Measurements from ENCODE around the gene ACTR1A. TPM values are rescaled to one million over a fixed set of nuclear protein-coding genes. Genes with fewer than 3 reads are reported as not detected.

ACTR1A gene
- total and polyA plus RNA-seq, 9 of the 15 experiments (the other 6 are each of a cell fraction or from before 2014, with no cell fraction given): 36.3 to 77.2 (median 49.6) TPM

DNA sequence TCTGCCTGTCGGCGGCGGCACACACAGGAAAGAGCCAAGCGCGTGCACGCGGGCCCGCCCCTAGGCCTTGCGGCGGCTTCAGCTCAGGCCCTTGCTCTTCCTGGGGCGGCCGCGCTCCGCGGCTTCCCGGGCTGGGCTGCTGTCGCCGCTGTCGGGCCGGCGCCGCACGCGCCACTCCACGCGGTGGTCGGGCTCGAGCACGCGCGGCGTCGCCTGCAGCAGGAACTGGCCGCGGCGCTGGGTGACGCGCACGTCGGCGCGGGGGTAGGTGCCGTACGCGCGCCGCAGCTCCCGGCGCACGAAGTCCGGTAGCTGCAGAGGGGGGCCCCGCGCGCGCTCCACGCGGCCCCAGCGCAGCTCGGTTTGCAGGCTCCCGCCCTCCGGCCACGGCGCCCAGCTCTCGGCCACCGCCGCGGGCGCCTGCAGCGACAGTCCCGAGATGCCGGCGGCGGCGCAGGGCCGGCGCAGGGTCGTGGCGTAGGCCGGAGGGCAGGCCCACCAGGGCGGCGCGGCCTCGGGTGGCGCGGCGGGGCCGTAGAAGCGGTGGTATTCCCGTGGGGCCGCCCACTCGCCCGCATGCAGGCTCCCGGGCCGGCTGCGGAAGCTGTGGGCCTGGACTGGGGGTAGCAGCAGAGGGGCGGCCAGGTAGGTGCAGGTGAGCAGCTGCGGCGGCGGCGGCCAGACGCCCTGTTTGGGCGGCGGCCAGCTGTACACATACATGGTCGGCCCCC is 52.0 kb downstream of the ACTR1A start (continued):
- TF ChIP-seq, protein P1, sequence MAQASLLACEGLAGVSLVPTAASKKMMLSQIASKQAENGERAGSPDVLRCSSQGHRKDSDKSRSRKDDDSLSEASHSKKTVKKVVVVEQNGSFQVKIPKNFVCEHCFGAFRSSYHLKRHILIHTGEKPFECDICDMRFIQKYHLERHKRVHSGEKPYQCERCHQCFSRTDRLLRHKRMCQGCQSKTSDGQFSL (CRISPR knock-in tag; IDR thresholded peaks at IDR 0.05): no peak
- TF ChIP-seq, protein P1 (tag; IDR thresholded peaks at IDR 0.05): no peak
- no peak for TF ChIP-seq KAT2B (IDR thresholded peaks at IDR 0.05; ENCODE audit: low read depth, low read length)
- peak in 1 of 2 experiments; percentile 64; a peak in 2 of 4 replicates for TF ChIP-seq NONO (IDR thresholded peaks at IDR 0.05; ENCODE audit: low read depth in 2 of 2, low read length in 1 of 2)
- TF ChIP-seq CBX1 (IDR thresholded peaks at IDR 0.05; ENCODE audit: low read depth): peak; percentile 25; the same call in 1 of the 2 replicates
- TF ChIP-seq, protein P2, sequence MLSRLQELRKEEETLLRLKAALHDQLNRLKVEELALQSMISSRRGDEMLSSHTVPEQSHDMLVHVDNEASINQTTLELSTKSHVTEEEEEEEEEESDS (CRISPR knock-in tag; IDR thresholded peaks at IDR 0.05): no peak
- TF ChIP-seq RB1 (IDR thresholded peaks at IDR 0.05; ENCODE audit: low read depth): peak; percentile 49; the same call in 1 of the 2 replicates
- TF ChIP-seq CBFB (CRISPR knock-in tag; IDR thresholded peaks at IDR 0.05): peak; percentile 66; the same call in 1 of the 2 replicates
- TF ChIP-seq ZNF589 (CRISPR knock-in tag; IDR thresholded peaks at IDR 0.05; ENCODE audit: low read depth): peak; percentile 64; the same call in 1 of the 2 replicates
- TF ChIP-seq KDM4B (IDR thresholded peaks at IDR 0.05; ENCODE audit: borderline replicate concordance in 2 of 2, low read depth in 1 of 2): no peak
- TF ChIP-seq, protein P3, sequence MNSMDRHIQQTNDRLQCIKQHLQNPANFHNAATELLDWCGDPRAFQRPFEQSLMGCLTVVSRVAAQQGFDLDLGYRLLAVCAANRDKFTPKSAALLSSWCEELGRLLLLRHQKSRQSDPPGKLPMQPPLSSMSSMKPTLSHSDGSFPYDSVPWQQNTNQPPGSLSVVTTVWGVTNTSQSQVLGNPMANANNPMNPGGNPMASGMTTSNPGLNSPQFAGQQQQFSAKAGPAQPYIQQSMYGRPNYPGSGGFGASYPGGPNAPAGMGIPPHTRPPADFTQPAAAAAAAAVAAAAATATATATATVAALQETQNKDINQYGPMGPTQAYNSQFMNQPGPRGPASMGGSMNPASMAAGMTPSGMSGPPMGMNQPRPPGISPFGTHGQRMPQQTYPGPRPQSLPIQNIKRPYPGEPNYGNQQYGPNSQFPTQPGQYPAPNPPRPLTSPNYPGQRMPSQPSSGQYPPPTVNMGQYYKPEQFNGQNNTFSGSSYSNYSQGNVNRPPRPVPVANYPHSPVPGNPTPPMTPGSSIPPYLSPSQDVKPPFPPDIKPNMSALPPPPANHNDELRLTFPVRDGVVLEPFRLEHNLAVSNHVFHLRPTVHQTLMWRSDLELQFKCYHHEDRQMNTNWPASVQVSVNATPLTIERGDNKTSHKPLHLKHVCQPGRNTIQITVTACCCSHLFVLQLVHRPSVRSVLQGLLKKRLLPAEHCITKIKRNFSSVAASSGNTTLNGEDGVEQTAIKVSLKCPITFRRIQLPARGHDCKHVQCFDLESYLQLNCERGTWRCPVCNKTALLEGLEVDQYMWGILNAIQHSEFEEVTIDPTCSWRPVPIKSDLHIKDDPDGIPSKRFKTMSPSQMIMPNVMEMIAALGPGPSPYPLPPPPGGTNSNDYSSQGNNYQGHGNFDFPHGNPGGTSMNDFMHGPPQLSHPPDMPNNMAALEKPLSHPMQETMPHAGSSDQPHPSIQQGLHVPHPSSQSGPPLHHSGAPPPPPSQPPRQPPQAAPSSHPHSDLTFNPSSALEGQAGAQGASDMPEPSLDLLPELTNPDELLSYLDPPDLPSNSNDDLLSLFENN (IDR thresholded peaks at IDR 0.05; ENCODE audit: low read depth in 2 of 2, low read length in 2 of 2): no peak
- no peak; a peak in 1 of 4 replicates for TF ChIP-seq RCOR1 (IDR thresholded peaks at IDR 0.05; ENCODE audit: borderline replicate concordance in 1 of 2, low read depth in 2 of 2, low read length in 2 of 2)
- no peak for TF ChIP-seq TOE1 (IDR thresholded peaks at IDR 0.05; ENCODE audit: borderline replicate concordance)
- no peak for TF ChIP-seq TOE1 (CRISPR knock-in tag; IDR thresholded peaks at IDR 0.05; ENCODE audit: borderline replicate concordance, low read depth)
- peak; percentile 24; the same call in 1 of the 2 replicates for TF ChIP-seq CREB1 (IDR thresholded peaks at IDR 0.05)
- TF ChIP-seq CREB1 (CRISPR knock-in tag; IDR thresholded peaks at IDR 0.05): no peak
- TF ChIP-seq PHF21A (IDR thresholded peaks at IDR 0.05; ENCODE audit: borderline replicate concordance, low read depth): no peak
- no peak for TF ChIP-seq ETV6 (IDR thresholded peaks at IDR 0.05; ENCODE audit: borderline replicate concordance in 1 of 2, low read depth in 2 of 2, low read length in 1 of 2)
- no peak for TF ChIP-seq ETV6 (CRISPR knock-in tag; IDR thresholded peaks at IDR 0.05; ENCODE audit: borderline replicate concordance)
- TF ChIP-seq, protein P4, sequence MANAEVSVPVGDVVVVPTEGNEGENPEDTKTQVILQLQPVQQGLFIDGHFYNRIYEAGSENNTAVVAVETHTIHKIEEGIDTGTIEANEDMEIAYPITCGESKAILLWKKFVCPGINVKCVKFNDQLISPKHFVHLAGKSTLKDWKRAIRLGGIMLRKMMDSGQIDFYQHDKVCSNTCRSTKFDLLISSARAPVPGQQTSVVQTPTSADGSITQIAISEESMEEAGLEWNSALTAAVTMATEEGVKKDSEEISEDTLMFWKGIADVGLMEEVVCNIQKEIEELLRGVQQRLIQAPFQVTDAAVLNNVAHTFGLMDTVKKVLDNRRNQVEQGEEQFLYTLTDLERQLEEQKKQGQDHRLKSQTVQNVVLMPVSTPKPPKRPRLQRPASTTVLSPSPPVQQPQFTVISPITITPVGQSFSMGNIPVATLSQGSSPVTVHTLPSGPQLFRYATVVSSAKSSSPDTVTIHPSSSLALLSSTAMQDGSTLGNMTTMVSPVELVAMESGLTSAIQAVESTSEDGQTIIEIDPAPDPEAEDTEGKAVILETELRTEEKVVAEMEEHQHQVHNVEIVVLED (CRISPR knock-in tag; IDR thresholded peaks at IDR 0.05): peak; percentile 97
- TF ChIP-seq IFI16 (CRISPR knock-in tag; IDR thresholded peaks at IDR 0.05): no peak
- peak; percentile 89 for TF ChIP-seq RBFOX2 (IDR thresholded peaks at IDR 0.05; ENCODE audit: low read depth, low read length)
